ENCODE data around the gene CRTAC1. TPM values are rescaled to one million over a fixed set of nuclear protein-coding genes. Genes with fewer than 3 reads are reported as not detected.
A peak's percentile ranks its signal among the peaks of the same experiment; 100 is the strongest.

Gene CRTAC1
- total and polyA plus RNA-seq, 4 donors = 12.1 to 74.9 (median 50.3) TPM

- Histone ChIP-seq H3K36me3 (ENCODE audit: control insufficient read depth, insufficient read depth, low read length) (no peaks in the 10 kb centered on the region), H3K9me3 (ENCODE audit: control insufficient read depth, insufficient read depth, low read length) (no peaks in the 10 kb centered on the region), H3K27me3 (ENCODE audit: control insufficient read depth, insufficient read depth, low read length) (no peaks in the 10 kb centered on the region), H3K4me3 (ENCODE audit: low read depth, low read length) (no peak overlapping the region), H3K4me1 (ENCODE audit: control insufficient read depth, insufficient read depth, low read length) (no peaks in the 10 kb centered on the region), H3K27ac (ENCODE audit: low read depth, low read length) (no peak overlapping the region)
- DNase-seq (ENCODE audit: low read depth in 4 of 6, low spot score in 6 of 6) = peak in 1 of 6 donors; percentile 61
- WGBS (ENCODE audit: insufficient coverage) = 43% methylated on average over 1 of the region's 2 CpGs
Measured at GRCh38 chr10:97991871-97992270, 38.5 kb downstream of the CRTAC1 start.

DNA sequence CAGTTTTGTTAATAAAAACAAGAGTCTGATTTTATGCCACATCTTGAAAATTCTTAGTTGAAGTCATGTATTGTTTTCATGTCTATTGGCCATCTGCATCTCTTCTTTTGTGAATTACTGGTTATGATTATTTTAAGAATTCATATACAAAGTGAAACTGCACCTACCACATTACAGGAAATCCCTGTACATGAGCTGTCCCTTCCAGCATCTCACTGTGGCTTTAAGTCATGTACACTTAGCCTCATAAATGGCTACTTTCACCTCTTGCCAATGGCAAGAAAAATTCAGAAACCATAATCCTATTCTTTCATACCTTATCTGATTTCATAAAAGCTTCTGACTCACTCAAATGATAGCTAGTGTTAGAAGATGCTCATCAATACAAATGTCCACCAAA, 48.6 kb downstream of the CRTAC1 start:
- no peaks in the 10 kb centered on the region for H3K9me3 ChIP-seq (ENCODE audit: control insufficient read depth, insufficient read depth, low read length)
- H3K27me3 ChIP-seq (ENCODE audit: control insufficient read depth, insufficient read depth, low read length) = no peaks in the 10 kb centered on the region
- H3K36me3 ChIP-seq (ENCODE audit: control insufficient read depth, insufficient read depth, low read length) = no peaks in the 10 kb centered on the region
- H3K27ac ChIP-seq (ENCODE audit: low read depth, low read length) = no peak overlapping the region
- H3K4me3 ChIP-seq (ENCODE audit: low read depth, low read length) = no peak overlapping the region
- DNase-seq (ENCODE audit: low read depth in 4 of 6, low spot score in 6 of 6) = no peak
- peaks cover 14% of the 10 kb centered on the region for H3K4me1 ChIP-seq (ENCODE audit: control insufficient read depth, insufficient read depth, low read length)

GRCh38 chr10:97977673-97978072, 52.7 kb downstream of the CRTAC1 start:
- Histone ChIP-seq H3K4me3 (ENCODE audit: low read depth, low read length) (no peak overlapping the region), H3K9me3 (ENCODE audit: control insufficient read depth, insufficient read depth, low read length) (no peaks in the 10 kb centered on the region), H3K36me3 (ENCODE audit: control insufficient read depth, insufficient read depth, low read length) (no peaks in the 10 kb centered on the region), H3K27me3 (ENCODE audit: control insufficient read depth, insufficient read depth, low read length) (peaks cover 5% of the 10 kb centered on the region), H3K4me1 (ENCODE audit: control insufficient read depth, insufficient read depth, low read length) (peaks cover 38% of the 10 kb centered on the region), H3K27ac (ENCODE audit: low read depth, low read length) (no peak overlapping the region)
- WGBS (ENCODE audit: insufficient coverage) = 60% methylated on average over 2 of the region's 3 CpGs
- DNase-seq (ENCODE audit: low read depth in 4 of 6, low spot score in 6 of 6) = peak in 3 of 6 donors; percentile 10 to 52 (median 39)

GRCh38 chr10:97975598-97975997, 54.8 kb downstream of the CRTAC1 start:
- H3K9me3 ChIP-seq (ENCODE audit: control insufficient read depth, insufficient read depth, low read length) = no peaks in the 10 kb centered on the region
- H3K4me1 ChIP-seq (ENCODE audit: control insufficient read depth, insufficient read depth, low read length) = peaks cover 38% of the 10 kb centered on the region
- DNase-seq (ENCODE audit: low read depth in 4 of 6, low spot score in 6 of 6) = no peak
- 91% methylated on average over 11 of the region's 12 CpGs for WGBS (ENCODE audit: insufficient coverage)
- no peak overlapping the region for H3K27ac ChIP-seq (ENCODE audit: low read depth, low read length)
- peaks cover 5% of the 10 kb centered on the region for H3K27me3 ChIP-seq (ENCODE audit: control insufficient read depth, insufficient read depth, low read length)
- H3K4me3 ChIP-seq (ENCODE audit: low read depth, low read length) = no peak overlapping the region
- H3K36me3 ChIP-seq (ENCODE audit: control insufficient read depth, insufficient read depth, low read length) = no peaks in the 10 kb centered on the region

DNA sequence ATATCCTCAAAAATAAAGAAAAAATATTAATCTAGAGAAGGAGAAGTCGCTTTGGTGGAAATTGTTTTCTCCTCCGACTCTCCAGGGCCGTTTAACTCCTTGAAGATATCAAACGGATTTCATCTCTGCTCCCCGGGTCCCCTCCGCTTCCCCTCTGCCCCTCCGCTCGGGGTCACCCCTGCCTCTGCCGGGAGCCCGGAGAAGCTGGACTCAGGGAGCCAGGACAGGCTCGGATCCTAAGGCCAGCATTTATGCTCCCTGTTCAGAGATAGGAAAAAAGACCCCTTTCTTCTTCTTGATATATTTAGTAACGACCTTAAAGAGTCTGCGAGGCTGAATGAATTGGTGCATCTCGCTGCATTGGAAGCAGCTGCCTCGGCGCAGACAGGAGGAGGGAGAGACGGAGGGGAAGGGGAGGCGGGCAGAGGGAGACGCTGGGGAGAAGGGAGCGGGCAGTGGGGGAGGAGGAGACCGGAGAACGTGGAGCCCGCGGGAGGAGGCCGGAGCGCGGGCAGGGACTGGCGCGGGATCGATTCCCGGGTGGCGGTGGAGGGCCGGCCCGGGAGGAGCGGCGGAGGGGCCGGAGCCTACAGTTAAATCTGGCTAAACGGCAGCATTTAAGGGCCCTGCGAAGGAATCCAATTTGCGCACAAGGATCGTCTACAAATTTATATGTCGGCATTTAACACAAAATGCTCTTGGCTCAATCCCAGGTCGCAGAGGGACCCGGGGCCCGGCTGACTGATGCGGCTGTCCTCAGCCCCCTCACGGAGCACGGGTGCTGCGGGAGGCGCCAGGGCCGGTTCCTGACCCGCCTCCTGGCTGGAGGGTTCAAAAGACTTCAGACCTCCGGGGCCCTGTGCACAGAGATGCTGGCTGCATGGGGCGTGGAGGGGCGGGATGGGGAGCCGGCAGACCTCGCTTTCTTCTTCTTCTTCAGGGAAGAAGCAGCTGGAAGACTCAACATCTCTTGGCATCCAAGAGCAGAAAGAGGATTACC, 55.6 kb downstream of the CRTAC1 start:
- DNase-seq (ENCODE audit: low read depth in 4 of 6, low spot score in 6 of 6) = peak; percentile 22 to 93 (median 44)
- H3K4me3 ChIP-seq (ENCODE audit: low read depth, low read length) = peak overlapping the region; percentile 21
- H3K27me3 ChIP-seq (ENCODE audit: control insufficient read depth, insufficient read depth, low read length) = peaks cover 5% of the 10 kb centered on the region
- no peaks in the 10 kb centered on the region for H3K9me3 ChIP-seq (ENCODE audit: control insufficient read depth, insufficient read depth, low read length)
- WGBS (ENCODE audit: insufficient coverage) = 20% methylated on average over 52 of the region's 57 CpGs
- peak overlapping the region; percentile 15 for H3K27ac ChIP-seq (ENCODE audit: low read depth, low read length)
- no peaks in the 10 kb centered on the region for H3K36me3 ChIP-seq (ENCODE audit: control insufficient read depth, insufficient read depth, low read length)
- H3K4me1 ChIP-seq (ENCODE audit: control insufficient read depth, insufficient read depth, low read length) = peaks cover 38% of the 10 kb centered on the region

GRCh38 chr10:97974100-97974499, 56.3 kb downstream of the CRTAC1 start:
- H3K9me3 ChIP-seq (ENCODE audit: control insufficient read depth, insufficient read depth, low read length) = no peaks in the 10 kb centered on the region
- peak in 3 of 6 donors; percentile 21 to 53 (median 30) for DNase-seq (ENCODE audit: low read depth in 4 of 6, low spot score in 6 of 6)
- H3K4me1 ChIP-seq (ENCODE audit: control insufficient read depth, insufficient read depth, low read length) = peaks cover 38% of the 10 kb centered on the region
- no peak overlapping the region for H3K27ac ChIP-seq (ENCODE audit: low read depth, low read length)
- 58% methylated on average over 7 of the region's 16 CpGs for WGBS (ENCODE audit: insufficient coverage)
- peaks cover 5% of the 10 kb centered on the region for H3K27me3 ChIP-seq (ENCODE audit: control insufficient read depth, insufficient read depth, low read length)
- no peaks in the 10 kb centered on the region for H3K36me3 ChIP-seq (ENCODE audit: control insufficient read depth, insufficient read depth, low read length)
- H3K4me3 ChIP-seq (ENCODE audit: low read depth, low read length) = no peak overlapping the region

DNA sequence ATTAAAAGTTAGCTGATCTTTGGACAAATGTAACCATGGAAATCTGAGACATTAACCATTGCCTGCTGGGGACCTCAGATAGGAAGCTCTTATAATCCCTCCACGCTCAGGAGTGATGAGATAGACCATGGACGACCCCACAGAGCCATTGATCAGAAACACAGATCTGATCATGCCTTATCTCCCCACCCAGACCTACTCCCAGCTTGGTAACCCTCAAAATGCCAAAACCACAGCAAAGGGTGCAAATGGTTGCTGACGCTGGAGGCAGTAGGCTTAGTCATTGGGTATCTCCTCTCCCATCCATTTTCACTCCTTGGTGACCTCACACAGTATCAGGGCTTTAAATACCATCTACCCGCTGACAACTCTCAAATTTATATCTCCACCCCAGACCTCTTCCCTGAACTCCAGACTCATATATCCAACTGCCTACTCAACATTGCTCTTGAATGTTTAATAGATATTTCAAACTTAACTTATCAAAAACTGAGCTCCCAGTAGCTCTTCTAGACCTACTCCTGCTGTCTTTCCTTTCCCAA, 60.8 kb downstream of the CRTAC1 start:
- H3K27ac ChIP-seq (ENCODE audit: low read depth, low read length) = no peak overlapping the region
- DNase-seq (ENCODE audit: low read depth in 4 of 6, low spot score in 6 of 6) = no peak
- H3K27me3 ChIP-seq (ENCODE audit: control insufficient read depth, insufficient read depth, low read length) = no peaks in the 10 kb centered on the region
- H3K4me3 ChIP-seq (ENCODE audit: low read depth, low read length) = no peak overlapping the region
- H3K4me1 ChIP-seq (ENCODE audit: control insufficient read depth, insufficient read depth, low read length) = peaks cover 7% of the 10 kb centered on the region
- H3K36me3 ChIP-seq (ENCODE audit: control insufficient read depth, insufficient read depth, low read length) = no peaks in the 10 kb centered on the region
- no peaks in the 10 kb centered on the region for H3K9me3 ChIP-seq (ENCODE audit: control insufficient read depth, insufficient read depth, low read length)
- WGBS (ENCODE audit: insufficient coverage) = 84% methylated on average over 3 of the region's 4 CpGs

DNA sequence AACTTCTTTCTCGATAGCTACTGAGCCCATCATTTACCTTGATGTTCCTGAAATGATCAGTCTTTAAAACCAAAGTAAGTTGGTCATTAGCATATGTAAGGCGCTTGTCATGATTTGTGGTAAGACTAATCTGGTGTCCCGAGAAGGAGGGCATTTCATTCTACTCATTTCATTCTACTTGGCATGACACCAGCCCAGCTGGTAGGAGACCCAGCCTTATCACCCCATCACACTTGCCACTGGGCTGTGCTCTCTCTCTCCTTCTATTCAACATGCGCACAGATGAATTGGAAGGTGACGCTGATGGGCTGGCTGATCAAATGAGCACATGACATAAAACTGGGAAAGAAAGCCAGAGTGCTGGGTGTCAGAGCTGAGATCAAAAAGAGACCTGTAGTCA, 65.7 kb downstream of the CRTAC1 start:
- H3K9me3 ChIP-seq (ENCODE audit: control insufficient read depth, insufficient read depth, low read length) = no peaks in the 10 kb centered on the region
- H3K27ac ChIP-seq (ENCODE audit: low read depth, low read length) = no peak overlapping the region
- H3K36me3 ChIP-seq (ENCODE audit: control insufficient read depth, insufficient read depth, low read length) = no peaks in the 10 kb centered on the region
- no peaks in the 10 kb centered on the region for H3K4me1 ChIP-seq (ENCODE audit: control insufficient read depth, insufficient read depth, low read length)
- WGBS (ENCODE audit: insufficient coverage) = 100% methylated on average over 1 of the region's 5 CpGs
- DNase-seq (ENCODE audit: low read depth in 4 of 6, low spot score in 6 of 6) = no peak
- no peaks in the 10 kb centered on the region for H3K27me3 ChIP-seq (ENCODE audit: control insufficient read depth, insufficient read depth, low read length)
- no peak overlapping the region for H3K4me3 ChIP-seq (ENCODE audit: low read depth, low read length)

DNA sequence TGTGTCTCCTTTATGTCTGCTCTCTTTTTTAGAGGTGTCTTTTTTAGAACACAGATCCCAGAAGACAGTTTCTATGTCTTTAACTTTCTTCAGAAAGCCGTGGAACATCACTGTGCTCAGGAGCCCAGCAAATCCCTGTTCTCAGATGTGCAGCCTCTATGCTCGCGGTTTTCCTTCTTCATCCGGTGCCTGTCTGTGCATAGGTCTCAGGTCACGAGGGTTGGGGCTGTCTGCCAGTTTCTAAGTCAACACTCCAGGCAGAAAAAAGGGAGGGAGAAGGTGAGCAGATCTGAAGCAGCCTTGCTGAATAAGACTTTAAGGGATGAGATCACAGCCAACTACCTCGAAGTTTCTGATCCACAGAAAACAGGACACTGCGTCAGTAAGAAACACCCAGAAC, 68.5 kb downstream of the CRTAC1 start:
- peak in 1 of 6 donors; percentile 6 for DNase-seq (ENCODE audit: low read depth in 4 of 6, low spot score in 6 of 6)
- WGBS (ENCODE audit: insufficient coverage) = 72% methylated on average over 5 of the region's 7 CpGs

More for the DNA sequence above, 68.5 kb downstream of the CRTAC1 start:
- H3K4me3 ChIP-seq (ENCODE audit: low read depth, low read length) = no peak overlapping the region
- no peak overlapping the region for H3K27ac ChIP-seq (ENCODE audit: low read depth, low read length)
- H3K36me3 ChIP-seq (ENCODE audit: control insufficient read depth, insufficient read depth, low read length) = no peaks in the 10 kb centered on the region
- H3K4me1 ChIP-seq (ENCODE audit: control insufficient read depth, insufficient read depth, low read length) = no peaks in the 10 kb centered on the region
- H3K9me3 ChIP-seq (ENCODE audit: control insufficient read depth, insufficient read depth, low read length) = no peaks in the 10 kb centered on the region
- no peaks in the 10 kb centered on the region for H3K27me3 ChIP-seq (ENCODE audit: control insufficient read depth, insufficient read depth, low read length)
